Liver (tissue), 9 donors: ENCODE data around the gene ABCC11. TPM values are rescaled to one million over a fixed set of nuclear protein-coding genes. Genes with fewer than 3 reads are reported as not detected.

Source experiments
- DNase-seq: peaks from one replicate; pipeline ENCODE4 v3.0.0-alpha.2; 2017; ENCODE audit warnings: low spot score
- H3K27ac ChIP-seq, 2 donors: one replicate each; pipeline ENCODE4 v1.7.0; 2013; ENCODE audit warnings: inconsistent platforms in 2 of 2, low read length in 2 of 2, control low read depth in 1 of 2, low read depth in 1 of 2, mild to moderate bottlenecking in 1 of 2
- H3K27me3 ChIP-seq, 4 donors: one replicate each; pipeline versions ENCODE4 v1.6.1 to v1.7.0; 2013; ENCODE audit warnings: low read length in 3 of 4, inconsistent platforms in 1 of 4, mild to moderate bottlenecking in 1 of 4, moderate library complexity in 1 of 4; ENCODE audit not compliant: control insufficient read depth in 4 of 4, insufficient read depth in 4 of 4
- H3K36me3 ChIP-seq, 4 donors: one replicate each; pipeline versions ENCODE4 v1.6.1 to v1.7.0; 2013; ENCODE audit warnings: low read length in 3 of 4, mild to moderate bottlenecking in 3 of 4, low read depth in 1 of 4, moderate library complexity in 1 of 4; ENCODE audit not compliant: control insufficient read depth in 4 of 4, insufficient read depth in 3 of 4
- H3K4me1 ChIP-seq, 4 donors: one replicate each; pipeline versions ENCODE4 v1.6.1 to v1.7.0; 2013; ENCODE audit warnings: low read length in 3 of 4, mild to moderate bottlenecking in 3 of 4, moderate library complexity in 1 of 4; ENCODE audit not compliant: control insufficient read depth in 4 of 4, insufficient read depth in 4 of 4
- H3K4me3 ChIP-seq, 3 donors: one replicate each; pipeline versions ENCODE4 v1.6.1 to v1.7.0; 2013; ENCODE audit warnings: low read length in 3 of 3, control low read depth in 1 of 3, low read depth in 1 of 3, mild to moderate bottlenecking in 1 of 3
- H3K9ac ChIP-seq, 2 donors: one replicate each; pipeline ENCODE4 v1.7.0; 2013; ENCODE audit warnings: low read length in 2 of 2, mild to moderate bottlenecking in 2 of 2, moderate library complexity in 2 of 2, control low read depth in 1 of 2, low read depth in 1 of 2
- H3K9me3 ChIP-seq, 4 donors: one replicate each; pipeline versions ENCODE4 v1.6.1 to v1.7.0; 2013; ENCODE audit warnings: low read length in 3 of 4; ENCODE audit not compliant: control insufficient read depth in 4 of 4
- HNF4G ChIP-seq: IDR thresholded peaks from 2 replicates; pipeline ENCODE4 v1.6.1; 2016; ENCODE audit warnings: antibody characterized with exemption
- NR2F2 ChIP-seq: IDR thresholded peaks from 2 replicates; pipeline ENCODE4 v1.6.1; 2016; ENCODE audit warnings: antibody characterized with exemption
- RAD21 ChIP-seq, 2 donors: IDR thresholded peaks; 2 replicates each; pipeline ENCODE4 v1.6.1; 2016; ENCODE audit warnings: antibody characterized with exemption in 2 of 2, mild to moderate bottlenecking in 2 of 2
- REST ChIP-seq: IDR thresholded peaks from 2 replicates; pipeline ENCODE4 v1.6.1; 2016; ENCODE audit warnings: antibody characterized with exemption, mild to moderate bottlenecking
- SP1 ChIP-seq: IDR thresholded peaks from 2 replicates; pipeline ENCODE4 v1.6.1; 2018; ENCODE audit warnings: antibody characterized with exemption, mild to moderate bottlenecking
- TAF1 ChIP-seq: conservative IDR thresholded peaks from 2 replicates; pipeline ENCODE4 v1.6.1; 2016; ENCODE audit warnings: antibody characterized with exemption, mild to moderate bottlenecking
- YY1 ChIP-seq: IDR thresholded peaks from 2 replicates; pipeline ENCODE4 v1.6.1; 2016; ENCODE audit warnings: antibody characterized with exemption, mild to moderate bottlenecking
- ZBTB33 ChIP-seq: IDR thresholded peaks from 2 replicates; pipeline ENCODE4 v1.6.1; 2016; ENCODE audit warnings: antibody characterized with exemption
- WGBS: extraction: QIAGEN DNeasy Blood & Tissue Kit; methylation state at CpG from one replicate; pipeline ENCODE4 v1.1.7; 2013; 5-methylcytosine and 5-hydroxymethylcytosine counted together
- polyA plus RNA-seq, 2 donors: library from polyadenylated mRNA; stranded (reverse) in 1 of 2; unstranded in 1 of 2; fragments of 200-250 nt in 1 of 2; fragments of >200 nt in 1 of 2; fragmentation: Nextera tagmentation in 1 of 2; extraction: Ambion mirVana in 1 of 2; gene quantifications; one replicate each; pipeline versions ENCODE4 v1.2.1 to v1.2.3, GENCODE V29; 2013 to 2015
- total RNA-seq, 2 donors: library from RNA; depleted of rRNA; stranded (reverse); fragments of >200 nt; gene quantifications; one replicate each; pipeline ENCODE4 v1.2.3, GENCODE V29; 2014
- donor health status: healthy.
- donor health status: healthy.
- donor health status: healthy.
- donor health status: healthy.
- donor health status: healthy.

Gene ABCC11
- total and polyA plus RNA-seq, 4 donors = 1.4 to 22.3 (median 2.7) TPM

- H3K27ac ChIP-seq = no peak overlapping the region
- DNase-seq = no peak
- no peak overlapping the region for H3K4me3 ChIP-seq
- no peaks in the 10 kb centered on the region for H3K9me3 ChIP-seq
- 86% methylated on average over 3 of the region's 3 CpGs for WGBS
- no peaks in the 10 kb centered on the region for H3K27me3 ChIP-seq
- H3K36me3 ChIP-seq = no peaks in the 10 kb centered on the region
- H3K9ac ChIP-seq = no peak overlapping the region
- no peaks in the 10 kb centered on the region for H3K4me1 ChIP-seq
- TF ChIP-seq YY1 (no peak), HNF4G (no peak), RAD21 (IDR thresholded peaks at IDR 0.05) (no peak), ZBTB33 (no peak), TAF1 (no peak)
Observed at GRCh38 chr16:48137822-48138221, 109.5 kb downstream of the ABCC11 start.

DNA sequence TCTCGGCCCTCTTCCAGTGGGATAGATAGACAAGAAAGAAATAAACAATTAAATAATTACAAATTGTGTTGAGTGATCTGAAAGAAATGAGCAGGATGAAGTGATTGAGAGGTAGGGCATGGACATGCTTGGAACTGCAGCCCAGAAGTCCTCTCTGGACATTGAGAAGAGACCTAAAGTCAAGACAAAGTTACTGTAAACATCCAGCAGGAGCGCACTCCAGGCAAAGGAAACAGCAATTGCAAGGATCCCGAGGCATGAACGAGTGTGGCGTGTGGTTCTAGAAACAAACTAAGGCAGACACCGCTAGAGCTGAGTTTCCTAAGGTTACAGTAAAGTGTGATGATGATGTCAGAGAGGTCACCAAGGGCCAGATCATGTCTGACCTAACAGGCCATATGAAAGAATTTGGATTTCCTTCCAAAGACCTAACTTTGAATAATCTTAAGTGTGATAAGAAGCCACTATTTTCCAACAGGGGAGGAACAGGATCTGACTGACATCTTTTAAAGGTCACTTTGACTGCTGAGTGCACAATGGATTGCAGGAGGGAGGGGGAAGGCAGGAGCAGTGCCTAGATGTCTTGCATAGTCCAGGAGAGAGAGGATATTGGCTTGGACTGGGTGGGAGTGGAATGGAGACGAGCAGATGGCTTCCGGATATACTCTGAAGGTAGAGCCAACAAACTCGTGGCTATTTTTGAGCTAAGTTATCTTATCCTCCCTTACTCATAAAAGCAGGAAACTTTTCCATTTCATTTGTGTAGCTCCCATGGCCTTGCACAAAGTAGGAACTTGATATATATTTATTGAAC lies 110.6 kb downstream of the ABCC11 start:
- H3K36me3 ChIP-seq = no peaks in the 10 kb centered on the region
- H3K4me1 ChIP-seq = no peaks in the 10 kb centered on the region
- H3K27me3 ChIP-seq = no peaks in the 10 kb centered on the region
- no peak for DNase-seq
- H3K4me3 ChIP-seq = no peak overlapping the region
- H3K9ac ChIP-seq = no peak overlapping the region
- 73% methylated on average over 9 of the region's 9 CpGs for WGBS
- no peak for TF ChIP-seq ZBTB33
- no peak for TF ChIP-seq SP1
- TF ChIP-seq NR2F2 = peak; percentile 82
- TF ChIP-seq TAF1 = no peak
- no peak for TF ChIP-seq REST
- H3K27ac ChIP-seq = no peak overlapping the region
- H3K9me3 ChIP-seq = no peaks in the 10 kb centered on the region
